Suppressor macrophage treated with lipopolysaccharide for 1 hour (primary cell): ENCODE measurements around the gene RPN1.
"Not testable (repeated sequence)": the region's sequence is repeated elsewhere in the genome, so short reads cannot be mapped to it uniquely, and the experiment has no call there.

Source experiments
- DNase-seq, 3 donors: peaks; one replicate each; pipeline ENCODE4 v3.0.0-alpha.2; 2020 to 2022

RPN1 gene

GRCh38 chr3:128607710-128608048, 42.9 kb downstream of the RPN1 start:
- no peak for DNase-seq

GRCh38 chr3:128606094-128606493, 44.5 kb downstream of the RPN1 start:
- no peak for DNase-seq

- no peak for DNase-seq
Observed at GRCh38 chr3:128605091-128606046, 45.2 kb downstream of the RPN1 start.

GRCh38 chr3:128603811-128604775, 46.5 kb downstream of the RPN1 start:
- no peak for DNase-seq

- DNase-seq, result no peak
Observed at GRCh38 chr3:128603313-128603712, 47.3 kb downstream of the RPN1 start.

- DNase-seq, result no peak
Observed at GRCh38 chr3:128598884-128599664, 51.5 kb downstream of the RPN1 start.

GRCh38 chr3:128597900-128598299, 52.7 kb downstream of the RPN1 start:
- no peak for DNase-seq

- DNase-seq, result no peak
Observed at GRCh38 chr3:128592864-128593263, 57.8 kb downstream of the RPN1 start.

GRCh38 chr3:128591738-128592426, 58.7 kb downstream of the RPN1 start:
- DNase-seq, result peak; percentile 49 to 63 (median 59)

GRCh38 chr3:128590948-128591347, 59.7 kb downstream of the RPN1 start:
- DNase-seq, result peak in 1 of 3 donors; percentile 20

GRCh38 chr3:128589985-128590384, 60.6 kb downstream of the RPN1 start:
- not testable (repeated sequence) for DNase-seq

- peak; percentile 28 to 43 (median 42) for DNase-seq
Observed at GRCh38 chr3:128588147-128588546, 62.5 kb downstream of the RPN1 start.

- DNase-seq, result no peak
Observed at GRCh38 chr3:128587391-128587790, 63.2 kb downstream of the RPN1 start.

GRCh38 chr3:128586932-128587331, 63.7 kb downstream of the RPN1 start:
- DNase-seq, result not testable (repeated sequence)

GRCh38 chr3:128586391-128586790, 64.2 kb downstream of the RPN1 start:
- not testable (repeated sequence) for DNase-seq

GRCh38 chr3:128585974-128586373, 64.6 kb downstream of the RPN1 start:
- DNase-seq, result no peak

- DNase-seq, result peak in 2 of 3 donors; percentile 26 to 40
Observed at GRCh38 chr3:128585189-128585588, 65.4 kb downstream of the RPN1 start.

- DNase-seq, result peak; percentile 46 to 85 (median 52)
Observed at GRCh38 chr3:128584412-128585020, 66.1 kb downstream of the RPN1 start.

GRCh38 chr3:128581566-128581965, 69.1 kb downstream of the RPN1 start:
- DNase-seq, result no peak

- no peak for DNase-seq
Observed at GRCh38 chr3:128579927-128580326, 70.7 kb downstream of the RPN1 start.

GRCh38 chr3:128578346-128578745, 72.3 kb downstream of the RPN1 start:
- DNase-seq, result no peak

GRCh38 chr3:128577711-128578110, 72.9 kb downstream of the RPN1 start:
- DNase-seq, result no peak
